GM12891 (cell line): ENCODE results near the gene TTC7B.

ENCODE experiments used
- PAX5 ChIP-seq: IDR thresholded peaks from 2 replicates; pipeline ENCODE4 v1.6.1; 2011; ENCODE audit warnings: low read length, moderate library complexity, mild to moderate bottlenecking; ENCODE audit not compliant: insufficient read depth, severe bottlenecking
- POLR2A ChIP-seq: IDR thresholded peaks from 2 replicates; pipeline ENCODE4 v1.6.1; 2011; ENCODE audit warnings: low read depth, low read length, control low read depth
- POLR2AphosphoS5 ChIP-seq: IDR thresholded peaks from 2 replicates; pipeline ENCODE4 v1.6.1; 2011; ENCODE audit warnings: low read depth, low read length, control low read depth
- POU2F2 ChIP-seq: IDR thresholded peaks from 2 replicates; pipeline ENCODE4 v1.6.1; 2011; ENCODE audit warnings: low read depth, mild to moderate bottlenecking, control low read depth, low read length, moderate library complexity
- SPI1 ChIP-seq: IDR thresholded peaks from 2 replicates; pipeline ENCODE4 v1.6.1; 2011; ENCODE audit warnings: low read depth, low read length, control low read depth
- TAF1 ChIP-seq: IDR thresholded peaks from 2 replicates; pipeline ENCODE4 v1.6.1; 2011; ENCODE audit warnings: low read depth, low read length, control low read depth

DNA sequence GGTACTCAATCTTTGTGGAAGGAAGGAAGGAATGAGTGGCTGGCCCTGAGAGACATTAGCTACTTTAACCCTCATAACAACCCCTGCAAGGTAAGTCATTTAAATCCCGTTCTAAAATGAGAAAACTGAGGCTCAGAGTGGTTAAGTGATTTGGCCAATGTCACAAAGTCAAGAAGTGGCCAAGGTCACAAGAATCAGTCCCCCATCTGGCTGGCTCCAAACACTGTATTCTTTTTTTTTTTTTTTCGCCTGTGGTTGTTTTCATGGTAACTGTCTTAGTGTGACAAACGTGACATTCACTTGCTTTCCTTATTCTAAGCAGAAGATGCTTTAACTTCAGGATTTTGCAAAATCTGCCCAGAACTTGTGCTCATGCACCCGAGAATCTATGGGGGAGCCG lies 2.8 kb downstream of the TTC7B start:
- TF ChIP-seq POLR2A (no peak), POLR2AphosphoS5 (no peak), TAF1 (no peak), SPI1 (no peak), PAX5 (no peak), POU2F2 (no peak)
